ENCODE data around the gene SLX4.
A peak's percentile ranks its signal among the peaks of the same experiment; 100 is the strongest.

SLX4 gene

GRCh38 chr16:3548859-3549258, 62.5 kb downstream of the SLX4 start:
- no peak for DNase-seq (ENCODE audit: low spot score)

GRCh38 chr16:3548445-3548844, 63.0 kb downstream of the SLX4 start:
- no peak for DNase-seq (ENCODE audit: low spot score)

GRCh38 chr16:3546986-3547682, 64.3 kb downstream of the SLX4 start:
- DNase-seq (ENCODE audit: low spot score): peak; percentile 25

GRCh38 chr16:3542601-3543373, 68.6 kb downstream of the SLX4 start:
- DNase-seq (ENCODE audit: low spot score): no peak

- DNase-seq (ENCODE audit: low spot score): no peak
These were observed 69.8 kb downstream of the SLX4 start for GRCh38 chr16:3541527-3542155.

- DNase-seq (ENCODE audit: low spot score): no peak
These were observed 73.2 kb downstream of the SLX4 start for GRCh38 chr16:3538222-3538621.

GRCh38 chr16:3536851-3537250, 74.6 kb downstream of the SLX4 start:
- DNase-seq (ENCODE audit: low spot score): peak; percentile 38

- no peak for DNase-seq (ENCODE audit: low spot score)
These were observed 75.1 kb downstream of the SLX4 start for GRCh38 chr16:3536271-3536731.

- DNase-seq (ENCODE audit: low spot score): no peak
These were observed 77.3 kb downstream of the SLX4 start for GRCh38 chr16:3534126-3534525.

GRCh38 chr16:3532741-3533140, 78.7 kb downstream of the SLX4 start:
- DNase-seq (ENCODE audit: low spot score): no peak

Measured in Ammon's horn (tissue), 1 donor.